Neural progenitor cell (in vitro differentiated cells): ENCODE results near the gene PSMB9. TPM values are rescaled to one million over a fixed set of nuclear protein-coding genes. Genes with fewer than 3 reads are reported as not detected.
"Not testable (repeated sequence)": the region's sequence is repeated elsewhere in the genome, so short reads cannot be mapped to it uniquely, and the experiment has no call there.

Experiments
- DNase-seq: peaks from one replicate; pipeline ENCODE4 v3.0.0-alpha.2; 2016; ENCODE audit warnings: low spot score
- H2AFZ ChIP-seq: fragments of 200-600 bp; sonication (generic); replicated peaks from 2 replicates; pipeline ENCODE4 v1.6.1; 2016; ENCODE audit warnings: antibody characterized with exemption
- H3F3A ChIP-seq: fragments of 200-600 bp; sonication (generic); 2 replicates; pipeline ENCODE4 v1.6.1; 2016; ENCODE audit warnings: antibody characterized with exemption, low read depth
- H3K27ac ChIP-seq: fragments of 200-600 bp; sonication (generic); 2 replicates; pipeline ENCODE4 v1.5.1; 2016; ENCODE audit warnings: mild to moderate bottlenecking
- H3K27me3 ChIP-seq: fragments of 200-600 bp; sonication (generic); 2 replicates; pipeline ENCODE4 v1.6.1; 2016; ENCODE audit warnings: mild to moderate bottlenecking, moderate library complexity
- H3K36me3 ChIP-seq: fragments of 200-600 bp; sonication (generic); 2 replicates; pipeline ENCODE4 v1.5.1; 2016
- H3K4me1 ChIP-seq: fragments of 200-600 bp; sonication (generic); 2 replicates; pipeline ENCODE4 v1.6.1; 2016; ENCODE audit warnings: mixed run types
- H3K4me2 ChIP-seq: fragments of 200-600 bp; sonication (generic); 2 replicates; pipeline ENCODE4 v1.6.1; 2016
- H3K4me3 ChIP-seq: fragments of 200-600 bp; sonication (generic); 2 replicates; pipeline ENCODE4 v1.5.1; 2016
- H3K79me2 ChIP-seq: fragments of 200-600 bp; sonication (generic); 2 replicates; pipeline ENCODE4 v1.6.1; 2016; ENCODE audit warnings: low read depth
- H3K9ac ChIP-seq: fragments of 200-600 bp; sonication (generic); 2 replicates; pipeline ENCODE4 v1.6.1; 2016
- H3K9me3 ChIP-seq: fragments of 200-600 bp; sonication (generic); 2 replicates; pipeline ENCODE4 v1.5.1; 2016; ENCODE audit warnings: low read depth
- H4K20me1 ChIP-seq: fragments of 200-600 bp; sonication (generic); 2 replicates; pipeline ENCODE4 v1.6.1; 2016; ENCODE audit warnings: low read depth
- H3K27ac Mint-ChIP-seq: 3 replicates; pipeline ENCODE4 v1.8.0; 2021; ENCODE audit warnings: mixed read lengths
- H3K27me3 Mint-ChIP-seq: 2 replicates; pipeline ENCODE4 v1.8.0; 2022; ENCODE audit warnings: low read depth, mild to moderate bottlenecking, inconsistent platforms, moderate library complexity, mixed read lengths; ENCODE audit not compliant: insufficient read depth
- H3K36me3 Mint-ChIP-seq: 3 replicates; pipeline ENCODE4 v1.8.0; 2021; ENCODE audit warnings: mixed read lengths
- H3K4me1 Mint-ChIP-seq: 3 replicates; pipeline ENCODE4 v1.8.0; 2021; ENCODE audit warnings: mixed read lengths
- H3K4me3 Mint-ChIP-seq: 3 replicates; pipeline ENCODE4 v1.8.0; 2021; ENCODE audit warnings: mild to moderate bottlenecking, moderate library complexity, mixed read lengths
- H3K9me3 Mint-ChIP-seq: 3 replicates; pipeline ENCODE4 v1.8.0; 2020; ENCODE audit warnings: mixed read lengths
- EZH2 ChIP-seq: fragments of 200-600 bp; sonication (generic); IDR thresholded peaks from 2 replicates; pipeline ENCODE4 v1.6.1; 2017; ENCODE audit warnings: antibody characterized with exemption, mild to moderate bottlenecking, moderate library complexity
- EZH2phosphoT487 ChIP-seq: fragments of 200-600 bp; sonication (generic); IDR thresholded peaks from 2 replicates; pipeline ENCODE4 v1.6.1; 2017; ENCODE audit warnings: antibody characterized with exemption
- total RNA-seq: library from RNA; depleted of rRNA; stranded (reverse); fragments of >200 nt; gene quantifications from 2 replicates; pipeline ENCODE4 v1.2.3, GENCODE V29; 2015; ENCODE audit warnings: low replicate concordance
- TF ChIP-seq, protein P1 (sequence below): fragments of 200-600 bp; sonication (generic); IDR thresholded peaks from 2 replicates; pipeline ENCODE4 v1.5.1; 2017; ENCODE audit warnings: antibody characterized with exemption, mild to moderate bottlenecking

Gene PSMB9
- total RNA-seq, 1 donor from 2014 or later = not detected

DNA sequence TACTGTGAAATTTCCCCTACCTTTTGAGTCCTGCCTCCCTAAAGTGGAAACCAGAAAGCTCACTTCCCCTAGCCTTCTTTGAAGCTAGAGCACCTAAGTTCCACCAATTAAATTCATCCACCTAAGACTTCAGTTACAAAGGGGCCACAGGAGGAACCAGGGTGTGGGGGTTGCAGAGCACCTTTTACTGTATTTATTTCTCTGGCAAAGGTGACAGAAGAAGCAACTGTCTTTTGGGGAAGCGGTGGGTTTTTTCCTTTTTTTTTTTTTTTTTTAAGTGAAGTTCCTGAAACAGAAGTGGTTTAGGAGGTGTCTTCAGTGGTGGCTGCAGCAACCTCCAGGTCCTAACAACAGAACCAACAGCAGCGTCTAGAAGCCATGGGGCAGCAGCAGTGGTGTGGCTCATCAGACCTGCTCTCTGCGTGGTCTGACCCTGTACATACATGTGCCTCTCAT is 13.1 kb downstream of the PSMB9 start:
- H3K4me1 Mint-ChIP-seq = no peaks in the 10 kb centered on the region
- no peak for DNase-seq
- H3K9me3 ChIP-seq = no peaks in the 10 kb centered on the region
- H3K79me2 ChIP-seq = no peaks in the 10 kb centered on the region
- H3K36me3 ChIP-seq = no peaks in the 10 kb centered on the region
- H3K4me1 ChIP-seq = no peaks in the 10 kb centered on the region
- no peak overlapping the region for H2AFZ ChIP-seq
- no peak overlapping the region for H3K4me3 Mint-ChIP-seq
- no peak overlapping the region for H3K4me3 ChIP-seq
- no peak overlapping the region for H3K27ac ChIP-seq
- H3K9me3 Mint-ChIP-seq = no peaks in the 10 kb centered on the region
- no peak overlapping the region for H3K9ac ChIP-seq
- no peak overlapping the region for H3K4me2 ChIP-seq
- peaks cover 14% of the 10 kb centered on the region for H3K27me3 Mint-ChIP-seq
- peaks cover 60% of the 10 kb centered on the region for H3K27me3 ChIP-seq
- TF ChIP-seq, protein P1, sequence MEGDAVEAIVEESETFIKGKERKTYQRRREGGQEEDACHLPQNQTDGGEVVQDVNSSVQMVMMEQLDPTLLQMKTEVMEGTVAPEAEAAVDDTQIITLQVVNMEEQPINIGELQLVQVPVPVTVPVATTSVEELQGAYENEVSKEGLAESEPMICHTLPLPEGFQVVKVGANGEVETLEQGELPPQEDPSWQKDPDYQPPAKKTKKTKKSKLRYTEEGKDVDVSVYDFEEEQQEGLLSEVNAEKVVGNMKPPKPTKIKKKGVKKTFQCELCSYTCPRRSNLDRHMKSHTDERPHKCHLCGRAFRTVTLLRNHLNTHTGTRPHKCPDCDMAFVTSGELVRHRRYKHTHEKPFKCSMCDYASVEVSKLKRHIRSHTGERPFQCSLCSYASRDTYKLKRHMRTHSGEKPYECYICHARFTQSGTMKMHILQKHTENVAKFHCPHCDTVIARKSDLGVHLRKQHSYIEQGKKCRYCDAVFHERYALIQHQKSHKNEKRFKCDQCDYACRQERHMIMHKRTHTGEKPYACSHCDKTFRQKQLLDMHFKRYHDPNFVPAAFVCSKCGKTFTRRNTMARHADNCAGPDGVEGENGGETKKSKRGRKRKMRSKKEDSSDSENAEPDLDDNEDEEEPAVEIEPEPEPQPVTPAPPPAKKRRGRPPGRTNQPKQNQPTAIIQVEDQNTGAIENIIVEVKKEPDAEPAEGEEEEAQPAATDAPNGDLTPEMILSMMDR = no peak
- TF ChIP-seq EZH2 (no peak), EZH2phosphoT487 (no peak)
- H3K36me3 Mint-ChIP-seq = no peaks in the 10 kb centered on the region
- no peak overlapping the region for H3K27ac Mint-ChIP-seq
- H4K20me1 ChIP-seq = no peaks in the 10 kb centered on the region
- H3F3A ChIP-seq = no peaks in the 10 kb centered on the region

DNA sequence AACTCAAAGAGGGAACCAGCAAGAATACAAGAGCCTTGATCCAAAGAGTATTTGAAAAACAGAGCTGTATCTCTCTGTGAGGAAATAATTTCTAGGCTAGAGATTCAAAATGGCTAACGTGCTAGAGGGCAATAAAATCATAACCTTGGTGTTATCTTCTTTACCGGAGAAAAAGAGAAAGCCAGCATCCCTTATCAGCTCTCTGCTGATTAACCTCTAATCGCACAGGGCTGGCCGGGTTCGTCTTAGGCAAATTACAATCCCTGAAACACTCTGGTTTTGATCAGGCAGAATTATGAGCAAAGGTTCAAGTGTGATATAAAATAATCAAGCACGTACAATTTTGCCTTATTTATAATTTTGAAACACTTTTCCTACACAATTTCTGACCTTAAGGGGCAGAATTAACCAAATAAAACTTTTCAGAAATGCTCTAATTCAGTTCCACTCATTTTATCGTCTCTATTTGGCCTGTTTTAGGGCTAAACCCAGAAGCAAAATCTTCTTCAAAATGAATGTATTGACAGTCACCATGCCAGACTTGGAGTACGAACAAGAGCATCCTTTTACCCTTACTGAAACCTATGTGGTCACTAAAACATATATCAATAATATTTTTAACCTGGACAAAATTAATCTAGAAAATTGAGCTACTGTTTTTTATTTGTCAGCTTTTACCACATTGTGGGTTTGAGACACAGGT is 13.7 kb downstream of the PSMB9 start:
- no peak overlapping the region for H3K9ac ChIP-seq
- H3K79me2 ChIP-seq = no peaks in the 10 kb centered on the region
- no peaks in the 10 kb centered on the region for H3K36me3 ChIP-seq
- Mint-ChIP-seq H3K27ac (no peak overlapping the region), H3K9me3 (peaks cover 5% of the 10 kb centered on the region), H3K27me3 (peaks cover 14% of the 10 kb centered on the region), H3K4me3 (no peak overlapping the region), H3K4me1 (no peaks in the 10 kb centered on the region), H3K36me3 (no peaks in the 10 kb centered on the region)
- H3K4me1 ChIP-seq = no peaks in the 10 kb centered on the region
- TF ChIP-seq, protein P1 = no peak
- TF ChIP-seq EZH2 (no peak), EZH2phosphoT487 (no peak)
- H3K27me3 ChIP-seq = peaks cover 60% of the 10 kb centered on the region
- H3K27ac ChIP-seq = no peak overlapping the region
- H3K4me3 ChIP-seq = no peak overlapping the region
- no peaks in the 10 kb centered on the region for H4K20me1 ChIP-seq
- no peak overlapping the region for H2AFZ ChIP-seq
- no peaks in the 10 kb centered on the region for H3K9me3 ChIP-seq
- H3K4me2 ChIP-seq = no peak overlapping the region
- DNase-seq = no peak
- no peaks in the 10 kb centered on the region for H3F3A ChIP-seq

DNA sequence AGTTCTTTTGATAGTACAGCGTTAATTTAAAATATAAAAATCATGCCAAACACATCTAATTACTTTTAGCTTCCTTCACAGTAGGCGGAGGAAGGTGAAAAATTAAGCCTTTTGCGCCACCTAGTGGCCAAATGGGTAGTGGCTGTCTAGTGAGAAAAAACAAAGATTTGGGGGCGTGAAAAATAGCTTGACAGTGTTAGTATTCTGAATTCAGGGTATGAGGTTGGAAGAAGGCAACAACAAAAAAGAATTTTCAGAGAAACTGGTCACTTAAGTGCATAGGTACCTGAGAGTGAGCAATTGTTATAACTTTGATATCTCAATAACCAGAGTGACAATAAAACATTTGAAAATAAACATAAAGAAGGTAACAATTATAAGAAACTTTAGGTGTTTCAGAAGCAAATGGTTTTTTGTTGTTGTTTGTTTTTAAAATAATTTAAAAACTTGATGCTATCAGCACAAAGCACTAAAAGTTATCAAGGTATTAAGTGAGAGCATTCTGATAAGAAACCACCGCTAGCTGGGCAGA is 14.3 kb downstream of the PSMB9 start:
- no peaks in the 10 kb centered on the region for H3K36me3 ChIP-seq
- H3K27ac ChIP-seq = no peak overlapping the region
- H3K4me1 ChIP-seq = no peaks in the 10 kb centered on the region
- H3K27me3 ChIP-seq = peaks cover 60% of the 10 kb centered on the region
- no peak overlapping the region for H3K4me3 Mint-ChIP-seq
- no peaks in the 10 kb centered on the region for H3K4me1 Mint-ChIP-seq
- H3K79me2 ChIP-seq = no peaks in the 10 kb centered on the region
- DNase-seq = peak; percentile 85
- no peak for TF ChIP-seq EZH2
- TF ChIP-seq, protein P1 = peak; percentile 99
- no peaks in the 10 kb centered on the region for H3F3A ChIP-seq
- peaks cover 7% of the 10 kb centered on the region for H3K9me3 Mint-ChIP-seq
- H2AFZ ChIP-seq = no peak overlapping the region
- H3K27me3 Mint-ChIP-seq = peaks cover 15% of the 10 kb centered on the region
- no peak overlapping the region for H3K4me2 ChIP-seq
- H3K9ac ChIP-seq = no peak overlapping the region
- H4K20me1 ChIP-seq = no peaks in the 10 kb centered on the region
- H3K27ac Mint-ChIP-seq = no peak overlapping the region
- no peak overlapping the region for H3K4me3 ChIP-seq
- H3K9me3 ChIP-seq = no peaks in the 10 kb centered on the region
- H3K36me3 Mint-ChIP-seq = no peaks in the 10 kb centered on the region

DNA sequence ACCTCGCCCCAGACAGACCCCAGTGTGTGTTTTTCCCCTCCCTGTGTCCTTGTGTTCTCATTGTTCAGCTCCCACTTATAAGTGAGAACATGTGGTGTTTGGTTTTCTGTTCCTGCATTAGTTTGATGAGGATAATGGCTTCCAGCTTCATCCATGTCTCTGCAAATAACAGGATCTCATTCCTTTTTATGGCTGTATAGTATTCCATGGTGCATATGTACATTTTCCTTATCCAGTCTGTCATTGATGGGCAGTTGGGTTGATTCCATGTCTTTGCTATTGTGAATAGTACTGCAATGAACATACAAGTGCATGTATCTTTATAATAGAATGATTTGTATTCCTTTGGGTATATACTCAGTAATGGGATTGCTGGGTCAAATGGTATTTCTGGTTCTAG is 20.0 kb downstream of the PSMB9 start:
- peaks cover 41% of the 10 kb centered on the region for H3K27me3 ChIP-seq
- H3K9ac ChIP-seq, H3K9me3 Mint-ChIP-seq, H3K79me2 ChIP-seq, H3K4me1 Mint-ChIP-seq, H3K27ac ChIP-seq, H3K36me3 Mint-ChIP-seq, H3K4me3 ChIP-seq, DNase-seq, H3K27ac Mint-ChIP-seq, H3K4me1 ChIP-seq, H3K9me3 ChIP-seq, H3K36me3 ChIP-seq, H2AFZ ChIP-seq, H3F3A ChIP-seq, H3K4me2 ChIP-seq, H4K20me1 ChIP-seq: not testable (repeated sequence)
- Mint-ChIP-seq H3K27me3 (peaks cover 17% of the 10 kb centered on the region), H3K4me3 (peak overlapping the region; percentile 46)
